Mucosa of stomach (tissue), 1 donor: Measurements from ENCODE around the gene CCL1.

Source experiments
- H3K27me3 ChIP-seq: one replicate; pipeline ENCODE4 v1.7.0; 2013; ENCODE audit warnings: mild to moderate bottlenecking, low read length; ENCODE audit not compliant: control insufficient read depth, insufficient read depth
- H3K36me3 ChIP-seq: one replicate; pipeline ENCODE4 v1.7.0; 2013; ENCODE audit warnings: low read length; ENCODE audit not compliant: control insufficient read depth, insufficient read depth
- H3K4me1 ChIP-seq: one replicate; pipeline ENCODE4 v1.7.0; 2013; ENCODE audit warnings: mild to moderate bottlenecking, low read length; ENCODE audit not compliant: control insufficient read depth, insufficient read depth
- H3K4me3 ChIP-seq: one replicate; pipeline ENCODE4 v1.7.0; 2013; ENCODE audit warnings: low read length
- H3K9ac ChIP-seq: one replicate; pipeline ENCODE4 v1.7.0; 2013; ENCODE audit warnings: mild to moderate bottlenecking, low read length, moderate library complexity
- H3K9me3 ChIP-seq: one replicate; pipeline ENCODE4 v1.7.0; 2013; ENCODE audit warnings: mild to moderate bottlenecking, low read length, moderate library complexity; ENCODE audit not compliant: control insufficient read depth
- donor health status: Pancreatic carcinoma.

Gene CCL1

GRCh38 chr17:34363183-34363661 is at the start of gene CCL1:
TSS of gene CCL1 (minus strand) at chr17:34363233. CDS start at chr17:34363161, 72 bp downstream.
- Histone ChIP-seq H3K4me1 (no peaks in the 10 kb centered on the region), H3K36me3 (no peaks in the 10 kb centered on the region), H3K27me3 (no peaks in the 10 kb centered on the region), H3K4me3 (no peak within 1 kb of the TSS), H3K9me3 (no peaks in the 10 kb centered on the region), H3K9ac (no peak within 1 kb of the TSS)

GRCh38 chr17:34412534-34412933 is 49.5 kb upstream of the CCL1 start:
- Histone ChIP-seq H3K9ac (no peak overlapping the region), H3K9me3 (no peaks in the 10 kb centered on the region), H3K27me3 (peaks cover 9% of the 10 kb centered on the region), H3K4me1 (no peaks in the 10 kb centered on the region), H3K4me3 (no peak overlapping the region), H3K36me3 (no peaks in the 10 kb centered on the region)

GRCh38 chr17:34411646-34412421 is 48.8 kb upstream of the CCL1 start:
- peaks cover 9% of the 10 kb centered on the region for H3K27me3 ChIP-seq
- H3K9ac ChIP-seq, result no peak overlapping the region
- H3K4me1 ChIP-seq, result no peaks in the 10 kb centered on the region
- no peaks in the 10 kb centered on the region for H3K9me3 ChIP-seq
- no peaks in the 10 kb centered on the region for H3K36me3 ChIP-seq
- no peak overlapping the region for H3K4me3 ChIP-seq

GRCh38 chr17:34409352-34409751 is 46.3 kb upstream of the CCL1 start:
- H3K27me3 ChIP-seq, result peaks cover 5% of the 10 kb centered on the region
- no peaks in the 10 kb centered on the region for H3K36me3 ChIP-seq
- no peak overlapping the region for H3K4me3 ChIP-seq
- no peak overlapping the region for H3K9ac ChIP-seq
- H3K4me1 ChIP-seq, result no peaks in the 10 kb centered on the region
- H3K9me3 ChIP-seq, result no peaks in the 10 kb centered on the region

- H3K27me3 ChIP-seq, result peaks cover under 1% of the 10 kb centered on the region
- H3K4me1 ChIP-seq, result no peaks in the 10 kb centered on the region
- H3K9ac ChIP-seq, result no peak overlapping the region
- H3K4me3 ChIP-seq, result no peak overlapping the region
- H3K36me3 ChIP-seq, result no peaks in the 10 kb centered on the region
- no peaks in the 10 kb centered on the region for H3K9me3 ChIP-seq
These were observed 45.4 kb upstream of the CCL1 start for GRCh38 chr17:34408439-34408838.

GRCh38 chr17:34406226-34406625 is 43.2 kb upstream of the CCL1 start:
- Histone ChIP-seq H3K9ac (no peak overlapping the region), H3K4me3 (no peak overlapping the region), H3K36me3 (no peaks in the 10 kb centered on the region), H3K4me1 (no peaks in the 10 kb centered on the region), H3K9me3 (no peaks in the 10 kb centered on the region), H3K27me3 (no peaks in the 10 kb centered on the region)

- Histone ChIP-seq H3K9ac (no peak overlapping the region), H3K9me3 (no peaks in the 10 kb centered on the region), H3K4me3 (no peak overlapping the region), H3K36me3 (no peaks in the 10 kb centered on the region), H3K27me3 (no peaks in the 10 kb centered on the region), H3K4me1 (no peaks in the 10 kb centered on the region)
These were observed 40.0 kb upstream of the CCL1 start for GRCh38 chr17:34403006-34403405.

- no peak overlapping the region for H3K9ac ChIP-seq
- no peaks in the 10 kb centered on the region for H3K9me3 ChIP-seq
- no peaks in the 10 kb centered on the region for H3K4me1 ChIP-seq
- H3K4me3 ChIP-seq, result no peak overlapping the region
- no peaks in the 10 kb centered on the region for H3K27me3 ChIP-seq
- H3K36me3 ChIP-seq, result no peaks in the 10 kb centered on the region
These were observed 38.1 kb upstream of the CCL1 start for GRCh38 chr17:34401165-34401564.

- H3K9me3 ChIP-seq, result no peaks in the 10 kb centered on the region
- no peak overlapping the region for H3K4me3 ChIP-seq
- H3K4me1 ChIP-seq, result no peaks in the 10 kb centered on the region
- H3K36me3 ChIP-seq, result no peaks in the 10 kb centered on the region
- H3K27me3 ChIP-seq, result no peaks in the 10 kb centered on the region
- H3K9ac ChIP-seq, result no peak overlapping the region
These were observed 37.4 kb upstream of the CCL1 start for GRCh38 chr17:34400301-34400931.

GRCh38 chr17:34399725-34400124 is 36.7 kb upstream of the CCL1 start:
- no peaks in the 10 kb centered on the region for H3K9me3 ChIP-seq
- no peaks in the 10 kb centered on the region for H3K27me3 ChIP-seq
- no peaks in the 10 kb centered on the region for H3K36me3 ChIP-seq
- no peak overlapping the region for H3K9ac ChIP-seq
- no peaks in the 10 kb centered on the region for H3K4me1 ChIP-seq
- no peak overlapping the region for H3K4me3 ChIP-seq

- H3K4me3 ChIP-seq, result no peak overlapping the region
- no peak overlapping the region for H3K9ac ChIP-seq
- H3K36me3 ChIP-seq, result no peaks in the 10 kb centered on the region
- no peaks in the 10 kb centered on the region for H3K27me3 ChIP-seq
- H3K4me1 ChIP-seq, result no peaks in the 10 kb centered on the region
- H3K9me3 ChIP-seq, result no peaks in the 10 kb centered on the region
These were observed 36.0 kb upstream of the CCL1 start for GRCh38 chr17:34398990-34399389.

GRCh38 chr17:34397265-34397664 is 34.2 kb upstream of the CCL1 start:
- no peaks in the 10 kb centered on the region for H3K4me1 ChIP-seq
- H3K4me3 ChIP-seq, result no peak overlapping the region
- no peaks in the 10 kb centered on the region for H3K36me3 ChIP-seq
- H3K9ac ChIP-seq, result no peak overlapping the region
- no peaks in the 10 kb centered on the region for H3K9me3 ChIP-seq
- H3K27me3 ChIP-seq, result no peaks in the 10 kb centered on the region
